Neural progenitor cell (in vitro differentiated cells): ENCODE data around the gene EDN1. TPM values are rescaled to one million over a fixed set of nuclear protein-coding genes. Genes with fewer than 3 reads are reported as not detected.

ENCODE experiments used
- DNase-seq: peaks from one replicate; pipeline ENCODE4 v3.0.0-alpha.2; 2016; ENCODE audit warnings: low spot score
- H2AFZ ChIP-seq: fragments of 200-600 bp; sonication (generic); replicated peaks from 2 replicates; pipeline ENCODE4 v1.6.1; 2016; ENCODE audit warnings: antibody characterized with exemption
- H3F3A ChIP-seq: fragments of 200-600 bp; sonication (generic); 2 replicates; pipeline ENCODE4 v1.6.1; 2016; ENCODE audit warnings: antibody characterized with exemption, low read depth
- H3K27ac ChIP-seq: fragments of 200-600 bp; sonication (generic); 2 replicates; pipeline ENCODE4 v1.5.1; 2016; ENCODE audit warnings: mild to moderate bottlenecking
- H3K27me3 ChIP-seq: fragments of 200-600 bp; sonication (generic); 2 replicates; pipeline ENCODE4 v1.6.1; 2016; ENCODE audit warnings: mild to moderate bottlenecking, moderate library complexity
- H3K36me3 ChIP-seq: fragments of 200-600 bp; sonication (generic); 2 replicates; pipeline ENCODE4 v1.5.1; 2016
- H3K4me1 ChIP-seq: fragments of 200-600 bp; sonication (generic); 2 replicates; pipeline ENCODE4 v1.6.1; 2016; ENCODE audit warnings: mixed run types
- H3K4me2 ChIP-seq: fragments of 200-600 bp; sonication (generic); 2 replicates; pipeline ENCODE4 v1.6.1; 2016
- H3K4me3 ChIP-seq: fragments of 200-600 bp; sonication (generic); 2 replicates; pipeline ENCODE4 v1.5.1; 2016
- H3K79me2 ChIP-seq: fragments of 200-600 bp; sonication (generic); 2 replicates; pipeline ENCODE4 v1.6.1; 2016; ENCODE audit warnings: low read depth
- H3K9ac ChIP-seq: fragments of 200-600 bp; sonication (generic); 2 replicates; pipeline ENCODE4 v1.6.1; 2016
- H3K9me3 ChIP-seq: fragments of 200-600 bp; sonication (generic); 2 replicates; pipeline ENCODE4 v1.5.1; 2016; ENCODE audit warnings: low read depth
- H4K20me1 ChIP-seq: fragments of 200-600 bp; sonication (generic); 2 replicates; pipeline ENCODE4 v1.6.1; 2016; ENCODE audit warnings: low read depth
- H3K27ac Mint-ChIP-seq: 3 replicates; pipeline ENCODE4 v1.8.0; 2021; ENCODE audit warnings: mixed read lengths
- H3K27me3 Mint-ChIP-seq: 2 replicates; pipeline ENCODE4 v1.8.0; 2022; ENCODE audit warnings: low read depth, mild to moderate bottlenecking, inconsistent platforms, moderate library complexity, mixed read lengths; ENCODE audit not compliant: insufficient read depth
- H3K36me3 Mint-ChIP-seq: 3 replicates; pipeline ENCODE4 v1.8.0; 2021; ENCODE audit warnings: mixed read lengths
- H3K4me1 Mint-ChIP-seq: 3 replicates; pipeline ENCODE4 v1.8.0; 2021; ENCODE audit warnings: mixed read lengths
- H3K4me3 Mint-ChIP-seq: 3 replicates; pipeline ENCODE4 v1.8.0; 2021; ENCODE audit warnings: mild to moderate bottlenecking, moderate library complexity, mixed read lengths
- H3K9me3 Mint-ChIP-seq: 3 replicates; pipeline ENCODE4 v1.8.0; 2020; ENCODE audit warnings: mixed read lengths
- CTCF ChIP-seq: fragments of 200-600 bp; sonication (generic); IDR thresholded peaks from 2 replicates; pipeline ENCODE4 v1.5.1; 2017; ENCODE audit warnings: antibody characterized with exemption, mild to moderate bottlenecking
- EZH2 ChIP-seq: fragments of 200-600 bp; sonication (generic); IDR thresholded peaks from 2 replicates; pipeline ENCODE4 v1.6.1; 2017; ENCODE audit warnings: antibody characterized with exemption, mild to moderate bottlenecking, moderate library complexity
- EZH2phosphoT487 ChIP-seq: fragments of 200-600 bp; sonication (generic); IDR thresholded peaks from 2 replicates; pipeline ENCODE4 v1.6.1; 2017; ENCODE audit warnings: antibody characterized with exemption
- total RNA-seq: library from RNA; depleted of rRNA; stranded (reverse); fragments of >200 nt; gene quantifications from 2 replicates; pipeline ENCODE4 v1.2.3, GENCODE V29; 2015; ENCODE audit warnings: low replicate concordance

The EDN1 gene
- total RNA-seq, 1 donor from 2014 or later: 2.9 TPM

- Histone ChIP-seq H3K79me2 (no peaks in the 10 kb centered on the region), H2AFZ (no peak overlapping the region), H3K27ac (no peak overlapping the region), H3K36me3 (no peaks in the 10 kb centered on the region), H3K9me3 (no peaks in the 10 kb centered on the region), H4K20me1 (no peaks in the 10 kb centered on the region), H3K27me3 (no peaks in the 10 kb centered on the region), H3K4me2 (no peak overlapping the region), H3F3A (no peaks in the 10 kb centered on the region), H3K4me3 (no peak overlapping the region), H3K9ac (no peak overlapping the region), H3K4me1 (no peaks in the 10 kb centered on the region)
- no peak overlapping the region for H3K27ac Mint-ChIP-seq
- H3K4me1 Mint-ChIP-seq: no peaks in the 10 kb centered on the region
- no peak for DNase-seq
- TF ChIP-seq EZH2: no peak
- no peak for TF ChIP-seq CTCF
- no peak for TF ChIP-seq EZH2phosphoT487
- H3K27me3 Mint-ChIP-seq: no peaks in the 10 kb centered on the region
- no peak overlapping the region for H3K4me3 Mint-ChIP-seq
- no peaks in the 10 kb centered on the region for H3K36me3 Mint-ChIP-seq
- no peaks in the 10 kb centered on the region for H3K9me3 Mint-ChIP-seq
These were observed 32.0 kb upstream of the EDN1 start for GRCh38 chr6:12258191-12258590.

- Histone ChIP-seq H3K4me1 (no peaks in the 10 kb centered on the region), H3K9ac (no peak overlapping the region), H4K20me1 (no peaks in the 10 kb centered on the region), H3K27me3 (no peaks in the 10 kb centered on the region), H3K4me2 (no peak overlapping the region), H3F3A (no peaks in the 10 kb centered on the region), H3K9me3 (no peaks in the 10 kb centered on the region), H3K79me2 (no peaks in the 10 kb centered on the region), H2AFZ (no peak overlapping the region), H3K36me3 (no peaks in the 10 kb centered on the region), H3K27ac (no peak overlapping the region), H3K4me3 (no peak overlapping the region)
- no peaks in the 10 kb centered on the region for H3K27me3 Mint-ChIP-seq
- H3K27ac Mint-ChIP-seq: no peak overlapping the region
- no peak overlapping the region for H3K4me3 Mint-ChIP-seq
- no peaks in the 10 kb centered on the region for H3K36me3 Mint-ChIP-seq
- H3K9me3 Mint-ChIP-seq: no peaks in the 10 kb centered on the region
- TF ChIP-seq CTCF: no peak
- no peak for TF ChIP-seq EZH2
- TF ChIP-seq EZH2phosphoT487: no peak
- no peak for DNase-seq
- no peaks in the 10 kb centered on the region for H3K4me1 Mint-ChIP-seq
These were observed 31.5 kb upstream of the EDN1 start for GRCh38 chr6:12258591-12259075.

- Histone ChIP-seq H3K27ac (no peak overlapping the region), H3F3A (no peaks in the 10 kb centered on the region), H3K79me2 (no peaks in the 10 kb centered on the region), H3K36me3 (no peaks in the 10 kb centered on the region), H3K9me3 (no peaks in the 10 kb centered on the region), H3K27me3 (no peaks in the 10 kb centered on the region), H2AFZ (no peak overlapping the region), H3K4me1 (no peaks in the 10 kb centered on the region), H3K4me2 (no peak overlapping the region), H3K4me3 (no peak overlapping the region), H4K20me1 (no peaks in the 10 kb centered on the region), H3K9ac (no peak overlapping the region)
- Mint-ChIP-seq H3K9me3 (no peaks in the 10 kb centered on the region), H3K4me3 (no peak overlapping the region), H3K27me3 (no peaks in the 10 kb centered on the region), H3K36me3 (no peaks in the 10 kb centered on the region), H3K27ac (no peak overlapping the region), H3K4me1 (no peaks in the 10 kb centered on the region)
- DNase-seq: no peak
- TF ChIP-seq EZH2: no peak
- no peak for TF ChIP-seq CTCF
- no peak for TF ChIP-seq EZH2phosphoT487
These were observed 29.6 kb upstream of the EDN1 start for GRCh38 chr6:12260458-12261093.
